GM18858 (cell line): ENCODE measurements around the gene DNAH2.

ENCODE experiments used
- ATAC-seq: cut with Tn5 transposase; IDR thresholded peaks from one replicate; pipeline ENCODE4 v1.9.1; 2021; ENCODE audit not compliant: unreplicated experiment

Gene DNAH2

GRCh38 chr17:7701681-7702080 lies 15.9 kb upstream of the DNAH2 start:
- no peak for ATAC-seq

DNA sequence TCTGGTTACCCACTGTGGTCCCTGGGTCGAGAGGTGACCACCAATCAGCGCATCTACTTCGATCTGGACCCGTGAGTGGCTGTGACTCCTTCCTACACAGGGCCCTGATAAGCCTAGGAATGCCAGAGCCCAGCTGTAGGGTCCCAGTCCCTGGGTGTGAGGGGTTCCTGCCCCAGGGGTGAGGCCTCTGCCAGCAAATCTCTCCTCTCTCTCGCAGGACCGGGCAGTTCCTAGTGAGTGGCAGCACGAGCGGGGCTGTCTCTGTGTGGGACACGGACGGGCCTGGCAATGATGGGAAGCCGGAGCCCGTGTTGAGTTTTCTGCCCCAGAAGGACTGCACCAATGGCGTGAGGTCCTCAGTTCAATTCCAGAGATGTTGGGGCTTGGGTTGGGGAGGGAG lies 14.8 kb upstream of the DNAH2 start:
- ATAC-seq, result no peak

- no peak for ATAC-seq
These were observed 13.7 kb upstream of the DNAH2 start for GRCh38 chr17:7703584-7704479.

GRCh38 chr17:7704601-7705268 lies 12.8 kb upstream of the DNAH2 start, which contains the start of gene EFNB3:
EFNB3 (plus strand) TSS chr17:7705202; CDS start chr17:7705599, 397 bp downstream.
- no peak for ATAC-seq

DNA sequence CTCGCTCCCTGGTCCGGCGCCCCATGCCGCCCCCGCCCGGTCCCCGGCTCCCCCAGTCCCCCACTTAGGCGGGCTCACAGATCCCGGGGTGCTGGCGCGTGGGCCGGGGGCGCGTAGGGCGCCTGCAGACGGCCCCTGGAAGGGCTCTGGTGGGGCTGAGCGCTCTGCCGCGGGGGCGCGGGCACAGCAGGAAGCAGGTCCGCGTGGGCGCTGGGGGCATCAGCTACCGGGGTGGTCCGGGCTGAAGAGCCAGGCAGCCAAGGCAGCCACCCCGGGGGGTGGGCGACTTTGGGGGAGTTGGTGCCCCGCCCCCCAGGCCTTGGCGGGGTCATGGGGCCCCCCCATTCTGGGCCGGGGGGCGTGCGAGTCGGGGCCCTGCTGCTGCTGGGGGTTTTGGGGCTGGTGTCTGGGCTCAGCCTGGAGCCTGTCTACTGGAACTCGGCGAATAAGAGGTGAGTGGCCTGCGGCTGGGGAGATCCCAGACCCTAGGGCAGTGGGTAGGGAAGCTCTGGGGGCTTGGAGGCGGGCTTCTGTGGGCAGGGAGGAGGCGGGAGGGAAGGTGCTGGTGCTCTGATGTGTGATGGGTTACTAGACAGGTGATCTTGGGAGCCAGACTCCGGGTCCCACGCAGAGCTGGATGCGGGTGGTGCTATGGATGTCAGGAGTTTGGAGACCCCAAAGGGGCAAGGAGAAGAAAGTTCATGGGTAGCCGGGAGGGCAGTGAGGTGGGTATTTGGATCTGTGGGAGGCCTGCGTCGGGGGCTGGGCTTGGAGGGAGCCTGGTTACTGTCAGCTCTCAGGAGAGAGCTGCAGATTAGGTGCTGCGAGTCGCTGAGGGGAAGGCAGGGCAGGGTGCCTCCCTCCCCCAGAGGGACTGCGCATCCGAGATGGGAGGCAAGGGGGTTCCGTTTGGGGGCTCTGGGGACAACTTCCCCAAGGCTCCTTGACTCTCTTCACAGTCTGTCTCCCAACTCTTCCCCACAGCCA lies 12.0 kb upstream of the DNAH2 start:
- no peak for ATAC-seq

DNA sequence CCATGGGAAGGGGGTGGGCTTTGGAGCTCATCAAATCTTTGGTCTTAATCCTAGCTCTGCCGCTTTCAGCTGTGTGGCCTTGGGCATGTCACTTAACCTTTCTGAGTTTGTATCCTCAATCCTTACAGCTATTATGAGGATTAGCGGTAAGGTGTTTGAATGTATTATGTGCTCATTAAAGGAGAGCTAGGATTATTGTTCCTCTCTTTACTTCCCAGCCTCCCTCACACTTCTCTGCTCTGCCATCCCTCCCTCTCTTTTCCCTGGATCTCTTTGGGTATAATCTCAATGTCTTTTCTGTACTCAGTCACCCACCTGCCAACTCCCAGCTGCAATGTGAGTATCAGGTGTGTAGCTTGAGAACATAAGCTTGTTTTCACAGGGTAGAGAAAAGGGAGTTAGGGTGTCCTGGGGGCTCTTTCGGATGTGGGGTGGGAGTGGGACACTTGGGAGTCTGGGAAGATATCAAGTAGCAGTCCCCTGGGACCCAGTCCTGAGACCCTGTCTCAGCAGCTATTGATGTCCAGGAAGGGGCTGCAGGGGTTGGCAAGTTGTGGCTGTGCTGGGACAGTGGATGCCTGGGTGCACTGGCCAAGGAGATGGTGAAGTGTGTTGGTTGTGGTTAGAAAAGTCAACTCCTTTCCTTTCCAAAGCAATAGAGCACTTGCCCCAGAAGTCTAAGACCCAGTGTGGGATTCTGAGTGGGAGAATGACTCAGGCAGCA lies 10.8 kb upstream of the DNAH2 start:
- ATAC-seq, result no peak

DNA sequence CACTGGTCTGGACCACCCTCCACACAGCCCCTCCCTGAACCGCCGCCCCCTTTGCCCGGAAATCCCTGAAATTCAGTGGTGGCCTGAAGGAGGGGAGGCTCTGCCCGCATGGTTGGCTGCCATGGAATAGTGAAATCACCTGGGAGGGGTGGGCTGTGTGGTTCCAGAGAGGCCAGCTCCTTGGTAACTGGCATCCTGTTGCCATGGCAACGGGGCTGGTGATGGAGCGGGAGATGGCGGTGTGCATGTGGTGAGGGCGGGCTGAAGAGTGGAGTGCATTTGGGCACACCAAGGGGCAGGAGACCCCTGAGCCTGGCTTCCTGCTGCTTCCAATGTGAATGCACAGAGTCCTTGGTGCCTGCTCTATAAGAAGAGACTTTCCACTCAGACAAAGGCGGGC lies 10.1 kb upstream of the DNAH2 start:
- no peak for ATAC-seq

- ATAC-seq, result no peak
These were observed 9.4 kb upstream of the DNAH2 start for GRCh38 chr17:7707858-7708750.

DNA sequence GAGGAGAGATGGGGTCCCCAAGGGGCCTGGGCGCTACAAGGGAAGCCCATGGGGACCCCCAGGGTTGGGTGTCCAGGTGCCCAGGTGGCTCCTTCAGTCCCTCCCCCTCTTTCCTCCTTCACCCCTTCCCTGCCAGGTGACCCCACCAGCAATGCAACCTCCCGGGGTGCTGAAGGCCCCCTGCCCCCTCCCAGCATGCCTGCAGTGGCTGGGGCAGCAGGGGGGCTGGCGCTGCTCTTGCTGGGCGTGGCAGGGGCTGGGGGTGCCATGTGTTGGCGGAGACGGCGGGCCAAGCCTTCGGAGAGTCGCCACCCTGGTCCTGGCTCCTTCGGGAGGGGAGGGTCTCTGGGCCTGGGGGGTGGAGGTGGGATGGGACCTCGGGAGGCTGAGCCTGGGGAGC lies 8.5 kb upstream of the DNAH2 start:
- ATAC-seq, result no peak

GRCh38 chr17:7710301-7710700 lies 7.2 kb upstream of the DNAH2 start:
- no peak for ATAC-seq

DNA sequence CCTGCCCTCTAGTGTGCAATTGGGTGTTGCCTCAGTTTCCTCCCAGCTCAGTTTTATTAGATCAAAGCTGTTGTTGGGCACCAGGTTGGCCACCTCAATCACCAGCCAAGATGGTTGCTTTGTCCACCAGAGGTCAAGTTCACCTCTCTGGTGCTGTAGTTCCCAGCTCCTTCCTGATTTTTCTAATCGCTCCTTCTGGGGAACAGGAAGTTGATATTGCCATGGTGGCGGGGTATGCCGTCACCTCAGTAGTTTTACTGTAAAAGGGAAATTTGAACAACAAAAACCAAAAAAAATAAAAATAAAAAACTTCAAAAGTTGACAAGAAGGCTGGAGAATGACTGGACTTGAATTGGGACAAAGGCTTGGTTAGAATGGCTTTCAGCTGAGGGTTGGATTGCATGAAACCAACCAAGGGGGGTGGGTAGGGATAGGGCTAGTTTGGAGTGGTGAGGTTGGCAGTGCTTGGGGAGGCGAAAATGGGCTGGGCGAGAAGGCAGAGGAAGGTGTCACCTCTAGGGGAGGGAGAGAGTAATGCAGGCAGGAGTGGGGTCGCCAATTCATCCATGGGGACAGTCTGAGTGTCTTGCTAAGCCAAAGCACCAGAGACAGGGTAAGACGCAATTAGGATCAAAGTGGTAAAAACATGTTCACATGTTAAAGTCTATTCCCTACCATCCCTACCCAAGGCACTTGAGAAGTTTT lies 6.3 kb upstream of the DNAH2 start:
- ATAC-seq, result no peak

DNA sequence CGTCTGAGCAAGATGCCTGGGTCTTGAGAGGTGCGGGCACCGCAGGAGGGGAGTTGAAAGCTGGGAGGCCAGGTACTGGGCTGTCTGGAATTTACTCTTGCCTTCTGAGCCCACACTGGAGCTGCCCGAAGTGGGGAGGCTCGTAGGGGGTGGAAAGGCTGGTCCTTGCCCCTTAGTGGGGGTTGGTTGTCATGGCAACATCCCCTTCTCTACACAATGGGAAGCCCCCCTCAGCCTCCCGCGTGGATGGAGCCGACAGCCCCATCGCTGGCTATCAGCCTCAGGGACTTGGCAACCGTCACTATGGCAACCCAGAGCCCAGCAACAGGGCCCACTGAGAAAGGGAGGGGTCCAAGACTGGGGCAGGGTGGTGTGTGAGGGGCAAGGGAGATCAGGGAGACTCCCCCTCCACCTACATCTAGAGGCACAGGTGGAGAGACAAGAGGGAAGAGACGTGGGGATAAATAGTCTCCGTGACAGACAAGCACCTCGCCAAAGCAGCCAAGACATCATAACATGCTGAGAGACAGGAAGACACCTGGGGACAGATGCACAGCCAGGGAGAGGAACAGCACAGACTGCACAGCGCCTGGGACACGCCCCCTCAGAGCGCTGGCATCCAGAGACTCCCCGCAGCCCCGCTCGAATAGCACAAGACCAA lies 5.3 kb upstream of the DNAH2 start:
- ATAC-seq, result no peak

DNA sequence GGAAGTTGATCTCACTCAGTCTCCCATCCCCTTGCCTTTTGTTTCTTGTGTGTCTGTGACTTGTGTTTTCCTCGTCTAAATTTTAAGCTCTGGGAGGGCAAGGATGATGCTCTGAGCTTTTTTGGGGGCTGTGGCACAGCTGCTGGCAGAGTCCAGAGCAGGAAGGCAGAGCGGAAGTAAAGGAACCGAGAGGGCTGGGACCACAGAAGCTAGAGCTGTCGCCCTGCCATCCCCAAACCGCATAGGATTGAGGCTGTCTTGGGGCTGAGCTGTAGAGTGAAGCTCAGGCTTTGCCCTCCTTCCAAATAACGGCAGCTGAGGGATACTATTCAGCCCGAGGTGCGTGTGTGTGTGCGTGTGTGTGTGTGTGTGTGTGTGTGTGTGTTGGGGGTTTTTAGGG lies 3.8 kb upstream of the DNAH2 start:
- no peak for ATAC-seq

DNA sequence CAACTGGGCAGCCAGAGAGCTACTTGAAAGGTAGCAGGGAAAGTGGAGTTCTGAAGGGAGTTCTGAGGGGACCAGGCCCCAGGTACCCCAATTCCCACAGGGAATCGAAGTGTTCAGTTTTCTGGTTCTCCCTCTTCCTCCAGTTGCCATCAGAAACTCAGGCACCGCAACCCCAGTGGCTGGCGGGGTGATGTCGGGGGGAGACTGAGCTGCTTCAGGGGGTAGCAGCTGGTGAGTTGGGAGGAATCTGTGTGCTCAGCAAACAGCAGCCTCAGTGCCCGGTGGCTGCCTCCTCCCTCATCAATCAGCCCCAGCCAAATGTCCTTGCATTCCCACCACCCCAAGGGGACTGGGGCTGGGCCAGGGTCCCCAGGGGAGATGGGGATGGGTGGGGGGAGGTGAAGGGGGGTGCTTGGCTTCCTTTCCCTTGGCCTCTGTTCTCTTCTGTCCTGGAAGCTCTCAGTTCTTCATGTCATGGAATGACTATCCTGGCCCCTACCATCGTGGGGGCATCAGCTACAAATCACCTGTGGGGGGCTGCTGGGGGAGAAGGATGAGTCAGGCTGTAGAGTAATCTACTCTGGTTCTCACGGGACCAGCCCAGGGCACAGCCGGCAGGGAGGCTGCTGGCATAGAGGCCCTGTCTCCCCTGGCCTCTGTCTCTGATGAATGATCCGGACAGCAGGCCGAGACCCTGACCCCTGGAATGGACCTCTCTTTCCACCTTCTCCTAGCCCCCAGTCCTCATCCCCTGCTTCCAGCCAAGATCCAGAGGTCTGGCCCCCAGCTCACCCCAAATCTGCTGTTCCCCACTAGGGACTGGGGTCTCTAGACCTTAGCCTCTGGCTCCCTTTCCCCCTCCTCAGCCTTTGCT lies 2.6 kb upstream of the DNAH2 start:
- no peak for ATAC-seq

DNA sequence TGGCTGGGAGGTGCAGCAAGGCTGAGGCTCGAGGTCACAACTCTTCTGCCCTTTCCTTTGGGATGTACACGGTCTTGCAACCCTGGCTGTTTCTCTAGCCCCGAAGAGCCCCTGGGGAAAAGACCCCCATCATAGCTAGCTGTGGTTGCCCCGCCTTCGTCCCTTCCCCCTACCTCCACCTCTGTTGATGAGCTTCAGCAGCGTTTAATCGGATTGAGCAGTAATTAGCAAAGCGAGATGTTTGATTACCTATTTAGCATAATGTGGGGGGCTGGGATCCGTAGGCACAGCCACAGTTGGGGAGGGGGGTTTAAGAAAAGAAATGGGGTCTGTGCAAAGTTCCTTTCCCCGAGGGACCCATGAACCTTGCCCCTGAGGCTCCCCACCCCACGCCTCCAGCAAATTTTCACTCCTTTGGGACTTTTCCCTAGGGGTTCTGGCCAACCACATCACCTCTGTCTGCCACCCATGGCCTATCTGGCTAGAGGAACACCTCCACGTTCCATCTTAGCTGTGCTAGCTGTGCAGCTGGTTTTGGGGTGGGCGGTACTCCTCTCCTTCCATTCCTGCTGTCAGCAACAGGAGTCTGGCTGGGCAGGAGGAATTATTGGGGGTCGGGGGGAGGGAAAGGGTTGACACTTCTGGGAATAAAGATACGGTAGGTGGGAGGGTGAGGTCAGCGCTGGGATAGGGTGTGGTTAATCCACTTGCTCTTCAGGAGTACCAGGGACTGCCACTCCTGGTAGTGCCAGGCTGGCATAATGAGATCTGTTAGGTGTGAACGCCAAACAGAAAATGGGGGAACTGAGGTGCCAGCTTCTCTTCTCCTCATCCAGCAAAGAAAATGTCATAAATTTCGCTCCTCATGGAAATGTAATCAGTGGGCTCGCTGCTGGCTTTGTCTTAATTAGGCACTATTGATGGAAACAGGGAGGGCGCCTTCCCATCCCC lies 1.3 kb upstream of the DNAH2 start:
- ATAC-seq, result no peak

DNA sequence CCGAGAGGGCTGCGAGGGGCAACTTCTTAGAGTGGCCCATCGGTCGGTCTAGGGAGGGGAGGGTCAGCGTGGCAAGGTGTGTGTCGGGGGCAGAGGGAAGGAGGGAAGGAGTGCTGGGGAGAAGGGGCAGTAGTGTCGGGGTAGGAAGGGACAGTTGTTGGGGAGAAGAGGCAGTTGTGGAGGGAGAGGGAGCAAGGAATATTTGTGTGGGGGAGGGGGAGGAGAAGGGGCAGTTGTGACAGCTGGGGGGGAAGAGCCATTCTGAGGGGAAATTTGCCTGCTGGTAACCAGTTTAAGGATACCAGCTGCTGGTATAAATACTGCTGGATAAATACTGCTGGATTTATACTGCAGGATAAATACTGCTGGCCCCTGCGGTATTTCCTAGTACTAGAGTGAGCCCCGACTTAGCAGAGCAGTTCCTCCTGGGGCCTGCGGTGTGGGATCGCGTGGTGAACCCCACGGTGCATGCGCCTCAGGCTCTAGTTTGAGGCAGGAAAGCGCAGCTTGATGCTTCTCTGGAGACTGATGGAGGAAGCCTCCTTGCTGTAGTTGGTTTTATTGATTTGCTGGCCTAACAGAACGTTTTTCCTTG lies 309 bp downstream of the DNAH2 start:
- no peak for ATAC-seq
